Tibial artery (tissue), 4 donors: ENCODE results near the gene IGSF23.

Experiments
- DNase-seq, 2 donors: peaks; one replicate each; pipeline ENCODE4 v3.0.0-alpha.2; 2019
- H3K27ac ChIP-seq, 2 donors: fragments of 200-600 bp; sonication (generic) in 1 of 2; 1 replicate in 1 of 2; 2 replicates in 1 of 2; pipeline ENCODE4 v1.5.1; 2018 to 2019; ENCODE audit warnings: mild to moderate bottlenecking in 1 of 2
- H3K27me3 ChIP-seq, 2 donors: fragments of 200-600 bp; sonication (generic) in 1 of 2; one replicate each; pipeline versions ENCODE4 v1.5.1 to v1.6.0; 2016 to 2019
- H3K36me3 ChIP-seq, 3 donors: fragments of 200-600 bp; sonication (generic) in 2 of 3; one replicate each; pipeline ENCODE4 v1.5.1; 2016 to 2019; ENCODE audit warnings: mild to moderate bottlenecking in 2 of 3
- H3K4me1 ChIP-seq, 4 donors: fragments of 200-600 bp; sonication (generic) in 2 of 4; 1 replicate in 3 of 4; 2 replicates in 1 of 4; pipeline ENCODE4 v1.5.1; 2016 to 2019
- H3K4me3 ChIP-seq, 2 donors: fragments of 200-600 bp; sonication (generic) in 1 of 2; 1 replicate in 1 of 2; 2 replicates in 1 of 2; pipeline ENCODE4 v1.5.1; 2018 to 2019; ENCODE audit warnings: mild to moderate bottlenecking in 2 of 2
- H3K9me3 ChIP-seq, 3 donors: fragments of 200-600 bp; sonication (generic) in 1 of 3; one replicate each; pipeline ENCODE4 v1.5.1; 2016 to 2019
- CTCF ChIP-seq, 2 experiments: fragments of 200-600 bp in 1 of 2; fragments of 450-650 bp in 1 of 2; IDR thresholded peaks; one replicate each; pipeline ENCODE4 v1.5.1; 2017 to 2019; ENCODE audit warnings: antibody characterized with exemption in 2 of 2, mild to moderate bottlenecking in 1 of 2, moderate library complexity in 1 of 2
- intact Hi-C: fragments of 100-400 bp; cut with DNase I; formaldehyde crosslinking; loops from one replicate; pipeline ENCODE4 v1.15.0; 2023; ENCODE audit warnings: low total_unique reads

IGSF23 gene

GRCh38 chr19:44613295-44614178, at the start of gene IGSF23:
IGSF23 (plus strand) TSS chr19:44613563; CDS start chr19:44613646, 83 bp downstream.
- H3K27ac ChIP-seq = no peak within 1 kb of the TSS
- intact Hi-C loops = no loop called here

GRCh38 chr19:44566984-44567383, 46.4 kb upstream of the IGSF23 start:
- no peaks in the 10 kb centered on the region for H3K4me1 ChIP-seq
- H3K36me3 ChIP-seq = no peaks in the 10 kb centered on the region
- DNase-seq = no peak
- no peaks in the 10 kb centered on the region for H3K9me3 ChIP-seq
- H3K27ac ChIP-seq = no peak overlapping the region
- no peak for TF ChIP-seq CTCF (IDR thresholded peaks at IDR 0.05)
- H3K4me3 ChIP-seq = no peak overlapping the region
- intact Hi-C loops = no loop called here
- H3K27me3 ChIP-seq = peaks cover 0 to 18% of the 10 kb centered on the region in 2 donors

More at GRCh38 chr19:44613295-44614178, at the start of gene IGSF23:
- Histone ChIP-seq H3K27me3 (no peaks in the 10 kb centered on the region), H3K36me3 (no peaks in the 10 kb centered on the region), H3K4me1 (no peaks in the 10 kb centered on the region), H3K9me3 (no peaks in the 10 kb centered on the region), H3K4me3 (no peak within 1 kb of the TSS)
- no peak for TF ChIP-seq CTCF (IDR thresholded peaks at IDR 0.05)
- no peak for DNase-seq

- H3K9me3 ChIP-seq = no peaks in the 10 kb centered on the region
- no peak overlapping the region for H3K4me3 ChIP-seq
- no peaks in the 10 kb centered on the region for H3K36me3 ChIP-seq
- no peak for DNase-seq
- no peak for TF ChIP-seq CTCF (IDR thresholded peaks at IDR 0.05)
- intact Hi-C loops = no loop called here
- no peaks in the 10 kb centered on the region for H3K4me1 ChIP-seq
- H3K27me3 ChIP-seq = peaks cover 0 to 24% of the 10 kb centered on the region in 2 donors
- H3K27ac ChIP-seq = no peak overlapping the region
Observed at GRCh38 chr19:44567745-44568144, 45.6 kb upstream of the IGSF23 start.

GRCh38 chr19:44570603-44570983, 42.8 kb upstream of the IGSF23 start:
- intact Hi-C loops = no loop called here
- H3K27me3 ChIP-seq = peaks cover 0 to 24% of the 10 kb centered on the region in 2 donors
- DNase-seq = no peak
- no peak overlapping the region for H3K4me3 ChIP-seq
- no peak for TF ChIP-seq CTCF (IDR thresholded peaks at IDR 0.05)
- H3K27ac ChIP-seq = no peak overlapping the region
- no peaks in the 10 kb centered on the region for H3K36me3 ChIP-seq
- H3K9me3 ChIP-seq = no peaks in the 10 kb centered on the region
- H3K4me1 ChIP-seq = no peaks in the 10 kb centered on the region

GRCh38 chr19:44570984-44571684, 42.2 kb upstream of the IGSF23 start:
- Histone ChIP-seq H3K4me1 (no peaks in the 10 kb centered on the region), H3K36me3 (no peaks in the 10 kb centered on the region), H3K27ac (no peak overlapping the region), H3K27me3 (peaks cover 0 to 24% of the 10 kb centered on the region in 2 donors), H3K4me3 (no peak overlapping the region), H3K9me3 (no peaks in the 10 kb centered on the region)
- intact Hi-C loops = no loop called here
- DNase-seq = peak in 1 of 2 donors; percentile 75
- TF ChIP-seq CTCF (IDR thresholded peaks at IDR 0.05) = peak; percentile 58 to 68
